ENCODE results near the gene ECI1.

The ECI1 gene

GRCh38 chr16:2195322-2196161, 55.8 kb downstream of the ECI1 start:
- Histone ChIP-seq H3K27ac (replicated peaks; ENCODE audit: low read length) (no peak overlapping the region), H3K23ac (ENCODE audit: low read depth, low read length, poor library complexity) (peak overlapping the region; percentile 87), H2AFZ (ENCODE audit: low read length) (peak overlapping the region; percentile 80), H3K9me3 (replicated peaks in 1 of 2; ENCODE audit: control insufficient read depth in 2 of 2, insufficient read depth in 1 of 2, low read depth in 1 of 2, low read length in 2 of 2) (peaks cover 0 to 5% of the 10 kb centered on the region in 2 donors), H3K27me3 (ENCODE audit: control insufficient read depth in 3 of 3, insufficient read depth in 3 of 3, low read depth in 1 of 3, low read length in 3 of 3) (peaks cover 2 to 30% (median 23%) of the 10 kb centered on the region in 3 experiments), H3K4me1 (ENCODE audit: control insufficient read depth in 2 of 2, insufficient read depth in 1 of 2, low read depth in 1 of 2, low read length in 2 of 2) (peaks cover 10 to 23% of the 10 kb centered on the region in 2 donors), H2BK120ac (ENCODE audit: low read depth, low read length) (no peak overlapping the region), H3K4me3 (ENCODE audit: low read length in 2 of 2) (peak overlapping the region; percentile 58 to 93), H2BK15ac (ENCODE audit: low read length) (peak overlapping the region; percentile 85), H4K91ac (ENCODE audit: low read depth, low read length, poor library complexity) (no peak overlapping the region), H4K8ac (ENCODE audit: low read depth, low read length) (no peak overlapping the region), H2BK12ac (ENCODE audit: low read length) (no peak overlapping the region), H3K4ac (ENCODE audit: low read length) (peak overlapping the region; percentile 37), H2AK5ac (ENCODE audit: low read depth, low read length) (peak overlapping the region; percentile 82), H3K14ac (ENCODE audit: low read length) (peak overlapping the region; percentile 38), H3K4me2 (ENCODE audit: insufficient read depth, low read length, poor library complexity, severe bottlenecking) (peak overlapping the region; percentile 88), H3K36me3 (replicated peaks in 1 of 2; ENCODE audit: control insufficient read depth in 2 of 2, insufficient read depth in 2 of 2, low read length in 2 of 2) (no peaks in the 10 kb centered on the region), H3K9ac (ENCODE audit: low read depth, low read length, poor library complexity) (peak overlapping the region; percentile 81), H2BK5ac (ENCODE audit: low read length) (peak overlapping the region; percentile 80), H3K18ac (ENCODE audit: low read length) (peak overlapping the region; percentile 85), H3K79me1 (ENCODE audit: low read depth, low read length) (no peaks in the 10 kb centered on the region)
- WGBS, 2 donors (ENCODE audit: extremely low coverage in 2 of 2, insufficient read length in 2 of 2, insufficient replicate concordance in 1 of 2) = no CpG with 5 or more reads among the region's 49 CpGs
- DNase-seq (ENCODE audit: low spot score) = no peak

GRCh38 chr16:2194852-2195321, 56.5 kb downstream of the ECI1 start:
- no peak overlapping the region for H4K91ac ChIP-seq (ENCODE audit: low read depth, low read length, poor library complexity)
- no peak for DNase-seq (ENCODE audit: low spot score)
- H4K8ac ChIP-seq (ENCODE audit: low read depth, low read length) = no peak overlapping the region
- peak overlapping the region; percentile 85 for H3K18ac ChIP-seq (ENCODE audit: low read length)
- H3K79me1 ChIP-seq (ENCODE audit: low read depth, low read length) = no peaks in the 10 kb centered on the region
- peak overlapping the region; percentile 58 to 65 for H3K4me3 ChIP-seq (ENCODE audit: low read length in 2 of 2)
- no peaks in the 10 kb centered on the region for H3K36me3 ChIP-seq (replicated peaks in 1 of 2; ENCODE audit: control insufficient read depth in 2 of 2, insufficient read depth in 2 of 2, low read length in 2 of 2)
- peaks cover 10 to 28% of the 10 kb centered on the region in 2 donors for H3K4me1 ChIP-seq (ENCODE audit: control insufficient read depth in 2 of 2, insufficient read depth in 1 of 2, low read depth in 1 of 2, low read length in 2 of 2)
- no peak overlapping the region for H2AFZ ChIP-seq (ENCODE audit: low read length)
- H3K27me3 ChIP-seq (ENCODE audit: control insufficient read depth in 3 of 3, insufficient read depth in 3 of 3, low read depth in 1 of 3, low read length in 3 of 3) = peaks cover 2 to 29% (median 17%) of the 10 kb centered on the region in 3 experiments
- H3K23ac ChIP-seq (ENCODE audit: low read depth, low read length, poor library complexity) = peak overlapping the region; percentile 87
- H2AK5ac ChIP-seq (ENCODE audit: low read depth, low read length) = peak overlapping the region; percentile 82
- H2BK15ac ChIP-seq (ENCODE audit: low read length) = peak overlapping the region; percentile 85
- H3K14ac ChIP-seq (ENCODE audit: low read length) = no peak overlapping the region
- no peak overlapping the region for H2BK12ac ChIP-seq (ENCODE audit: low read length)
- no CpG with 5 or more reads among the region's 10 CpGs for WGBS, 2 donors (ENCODE audit: extremely low coverage in 2 of 2, insufficient read length in 2 of 2, insufficient replicate concordance in 1 of 2)
- H3K9ac ChIP-seq (ENCODE audit: low read depth, low read length, poor library complexity) = no peak overlapping the region
- no peak overlapping the region for H2BK120ac ChIP-seq (ENCODE audit: low read depth, low read length)
- no peak overlapping the region for H3K27ac ChIP-seq (replicated peaks; ENCODE audit: low read length)
- no peaks in the 10 kb centered on the region for H3K9me3 ChIP-seq (replicated peaks in 1 of 2; ENCODE audit: control insufficient read depth in 2 of 2, insufficient read depth in 1 of 2, low read depth in 1 of 2, low read length in 2 of 2)
- H3K4me2 ChIP-seq (ENCODE audit: insufficient read depth, low read length, poor library complexity, severe bottlenecking) = peak overlapping the region; percentile 88
- no peak overlapping the region for H3K4ac ChIP-seq (ENCODE audit: low read length)
- H2BK5ac ChIP-seq (ENCODE audit: low read length) = peak overlapping the region; percentile 80

- no peak overlapping the region for H4K8ac ChIP-seq (ENCODE audit: low read depth, low read length)
- H2BK120ac ChIP-seq (ENCODE audit: low read depth, low read length) = no peak overlapping the region
- H3K23ac ChIP-seq (ENCODE audit: low read depth, low read length, poor library complexity) = no peak overlapping the region
- no peak for DNase-seq (ENCODE audit: low spot score)
- no peak overlapping the region for H3K27ac ChIP-seq (replicated peaks; ENCODE audit: low read length)
- H3K36me3 ChIP-seq (replicated peaks in 1 of 2; ENCODE audit: control insufficient read depth in 2 of 2, insufficient read depth in 2 of 2, low read length in 2 of 2) = no peaks in the 10 kb centered on the region
- H3K9me3 ChIP-seq (replicated peaks in 1 of 2; ENCODE audit: control insufficient read depth in 2 of 2, insufficient read depth in 1 of 2, low read depth in 1 of 2, low read length in 2 of 2) = no peaks in the 10 kb centered on the region
- H3K79me1 ChIP-seq (ENCODE audit: low read depth, low read length) = no peaks in the 10 kb centered on the region
- H2AK5ac ChIP-seq (ENCODE audit: low read depth, low read length) = no peak overlapping the region
- no peak overlapping the region for H2BK12ac ChIP-seq (ENCODE audit: low read length)
- no peak overlapping the region for H3K4ac ChIP-seq (ENCODE audit: low read length)
- H3K9ac ChIP-seq (ENCODE audit: low read depth, low read length, poor library complexity) = no peak overlapping the region
- peaks cover 2 to 29% (median 16%) of the 10 kb centered on the region in 3 experiments for H3K27me3 ChIP-seq (ENCODE audit: control insufficient read depth in 3 of 3, insufficient read depth in 3 of 3, low read depth in 1 of 3, low read length in 3 of 3)
- H2BK5ac ChIP-seq (ENCODE audit: low read length) = no peak overlapping the region
- no peak overlapping the region for H3K14ac ChIP-seq (ENCODE audit: low read length)
- H2AFZ ChIP-seq (ENCODE audit: low read length) = no peak overlapping the region
- peak overlapping the region in 1 of 2 donors; percentile 45 for H3K4me3 ChIP-seq (ENCODE audit: low read length in 2 of 2)
- peaks cover 10 to 29% of the 10 kb centered on the region in 2 donors for H3K4me1 ChIP-seq (ENCODE audit: control insufficient read depth in 2 of 2, insufficient read depth in 1 of 2, low read depth in 1 of 2, low read length in 2 of 2)
- no peak overlapping the region for H4K91ac ChIP-seq (ENCODE audit: low read depth, low read length, poor library complexity)
- H2BK15ac ChIP-seq (ENCODE audit: low read length) = no peak overlapping the region
- no CpG with 5 or more reads among the region's 16 CpGs for WGBS, 2 donors (ENCODE audit: extremely low coverage in 2 of 2, insufficient read length in 2 of 2, insufficient replicate concordance in 1 of 2)
- no peak overlapping the region for H3K4me2 ChIP-seq (ENCODE audit: insufficient read depth, low read length, poor library complexity, severe bottlenecking)
- H3K18ac ChIP-seq (ENCODE audit: low read length) = no peak overlapping the region
Measured at GRCh38 chr16:2194166-2194834, 57.1 kb downstream of the ECI1 start.

GRCh38 chr16:2191446-2191706, 60.0 kb downstream of the ECI1 start:
- H2AK5ac ChIP-seq (ENCODE audit: low read depth, low read length) = no peak overlapping the region
- H3K4me2 ChIP-seq (ENCODE audit: insufficient read depth, low read length, poor library complexity, severe bottlenecking) = no peak overlapping the region
- no peak overlapping the region for H3K14ac ChIP-seq (ENCODE audit: low read length)
- no peak overlapping the region for H3K18ac ChIP-seq (ENCODE audit: low read length)
- H2BK12ac ChIP-seq (ENCODE audit: low read length) = no peak overlapping the region
- no peak overlapping the region for H3K4me3 ChIP-seq (ENCODE audit: low read length in 2 of 2)
- H3K9ac ChIP-seq (ENCODE audit: low read depth, low read length, poor library complexity) = no peak overlapping the region
- H2BK5ac ChIP-seq (ENCODE audit: low read length) = no peak overlapping the region
- peaks cover 10 to 24% of the 10 kb centered on the region in 2 donors for H3K4me1 ChIP-seq (ENCODE audit: control insufficient read depth in 2 of 2, insufficient read depth in 1 of 2, low read depth in 1 of 2, low read length in 2 of 2)
- WGBS, 2 donors (ENCODE audit: extremely low coverage in 2 of 2, insufficient read length in 2 of 2, insufficient replicate concordance in 1 of 2) = no CpG with 5 or more reads among the region's 11 CpGs
- H3K79me1 ChIP-seq (ENCODE audit: low read depth, low read length) = no peaks in the 10 kb centered on the region
- no peak for DNase-seq (ENCODE audit: low spot score)
- no peak overlapping the region for H3K4ac ChIP-seq (ENCODE audit: low read length)
- no peak overlapping the region for H4K91ac ChIP-seq (ENCODE audit: low read depth, low read length, poor library complexity)
- peaks cover 0 to 11% (median 0%) of the 10 kb centered on the region in 3 experiments for H3K27me3 ChIP-seq (ENCODE audit: control insufficient read depth in 3 of 3, insufficient read depth in 3 of 3, low read depth in 1 of 3, low read length in 3 of 3)
- no peak overlapping the region for H3K27ac ChIP-seq (replicated peaks; ENCODE audit: low read length)
- no peak overlapping the region for H2BK120ac ChIP-seq (ENCODE audit: low read depth, low read length)
- H2AFZ ChIP-seq (ENCODE audit: low read length) = no peak overlapping the region
- H3K23ac ChIP-seq (ENCODE audit: low read depth, low read length, poor library complexity) = no peak overlapping the region
- no peak overlapping the region for H4K8ac ChIP-seq (ENCODE audit: low read depth, low read length)
- no peaks in the 10 kb centered on the region for H3K9me3 ChIP-seq (replicated peaks in 1 of 2; ENCODE audit: control insufficient read depth in 2 of 2, insufficient read depth in 1 of 2, low read depth in 1 of 2, low read length in 2 of 2)
- no peak overlapping the region for H2BK15ac ChIP-seq (ENCODE audit: low read length)
- no peaks in the 10 kb centered on the region for H3K36me3 ChIP-seq (replicated peaks in 1 of 2; ENCODE audit: control insufficient read depth in 2 of 2, insufficient read depth in 2 of 2, low read length in 2 of 2)

Measured in neuronal stem cell (in vitro differentiated cells).